GM12878 (cell line): ENCODE results near the gene PLEKHM2. TPM values are rescaled to one million over a fixed set of nuclear protein-coding genes. Genes with fewer than 3 reads are reported as not detected.

Experiments used
- ATAC-seq: fragments of 200-7000 bp; cut with Tn5 transposase; 3 replicates; pipeline ENCODE4 v1.9.1; 2020; ENCODE audit warnings: mild to moderate bottlenecking, moderate library complexity
- BruUV-seq: library from RNA; stranded (reverse); fragments of 400-500 nt; replicated peaks from 2 replicates; lab custom pipeline; 2021; lab: Mats Ljungman, UMichigan
- CTCF ChIA-PET: fragments of 300-600 bp; sonication (Branson Sonifier 250); formaldehyde crosslinking; extraction: SDS; loops from one replicate; lab custom pipeline; 2021; ENCODE audit warnings: inconsistent platforms; lab: Yijun Ruan, JAX
- POLR2A ChIA-PET: fragments of 350-600 bp; formaldehyde crosslinking; extraction: SDS; loops from one replicate; lab custom pipeline; 2021; ENCODE audit warnings: inconsistent platforms; lab: Charles Lee
- RAD21 ChIA-PET: fragments of 300-600 bp; sonication (Branson Sonifier 250); formaldehyde crosslinking; loops from one replicate; lab custom pipeline; 2023; ENCODE audit warnings: antibody characterized with exemption; ENCODE audit not compliant: unreplicated experiment; lab: Charles Lee
- SMC1A ChIA-PET: fragments of 300-600 bp; sonication (Branson Sonifier 250); formaldehyde crosslinking; loops from one replicate; lab custom pipeline; 2023; ENCODE audit not compliant: unreplicated experiment, uncharacterized antibody; lab: Charles Lee
- DNase-seq: peaks from one replicate; pipeline ENCODE4 v3.0.0-alpha.2; 2011; ENCODE audit warnings: low read depth, low spot score
- FAIRE-seq: peaks from 3 replicates; lab custom pipeline; 2011; peaks lifted over from hg19 to GRCh38; lab: Jason Lieb, UNC
- H2AFZ ChIP-seq: 2 replicates; pipeline ENCODE4 v1.6.0; 2011; ENCODE audit warnings: low read depth, low read length, control low read depth; ENCODE audit not compliant: control insufficient read depth
- H3K27ac ChIP-seq: 2 replicates; pipeline ENCODE4 v1.5.1; 2011; ENCODE audit warnings: control low read depth; ENCODE audit not compliant: control insufficient read depth, insufficient read depth
- H3K27me3 ChIP-seq, 2 experiments: replicated peaks in 1 of 2; 2 replicates each; pipeline versions ENCODE4 v1.6.0 to v1.6.1; 2011; ENCODE audit warnings: low read length in 1 of 2; ENCODE audit not compliant: control insufficient read depth in 2 of 2, insufficient read depth in 2 of 2
- H3K36me3 ChIP-seq, 2 experiments: 2 replicates each; pipeline ENCODE4 v1.5.1; 2011; ENCODE audit warnings: low read length in 1 of 2; ENCODE audit not compliant: control insufficient read depth in 2 of 2, insufficient read depth in 2 of 2
- H3K4me1 ChIP-seq: 2 replicates; pipeline ENCODE4 v1.6.1; 2011; ENCODE audit warnings: mild to moderate bottlenecking, low read length, moderate library complexity, mixed read lengths; ENCODE audit not compliant: control insufficient read depth, insufficient read depth
- H3K4me2 ChIP-seq: 2 replicates; pipeline ENCODE4 v1.6.0; 2011; ENCODE audit warnings: control low read depth; ENCODE audit not compliant: control insufficient read depth, insufficient read depth
- H3K4me3 ChIP-seq: fragments of 200-600 bp; sonication (generic); 2 replicates; pipeline ENCODE4 v1.5.1; 2016
- H3K79me2 ChIP-seq: 2 replicates; pipeline ENCODE4 v1.6.0; 2011; ENCODE audit warnings: low read length; ENCODE audit not compliant: control insufficient read depth, insufficient read depth
- H3K9ac ChIP-seq: 2 replicates; pipeline ENCODE4 v1.8.0; 2011; ENCODE audit warnings: low read length, control low read depth, mixed read lengths; ENCODE audit not compliant: control insufficient read depth, insufficient read depth
- H3K9me3 ChIP-seq: replicated peaks from 3 replicates; pipeline ENCODE4 v1.5.1; 2011; ENCODE audit warnings: mild to moderate bottlenecking, low read length; ENCODE audit not compliant: control insufficient read depth, insufficient read depth
- H4K20me1 ChIP-seq: 2 replicates; pipeline ENCODE4 v1.6.0; 2011; ENCODE audit not compliant: control insufficient read depth, insufficient read depth
- CEBPB ChIP-seq, 2 experiments: fragments of 150-350 bp in 1 of 2; IDR thresholded peaks; 2 replicates each; pipeline ENCODE4 v1.6.1; 2012 to 2014; ENCODE audit warnings: low read depth in 2 of 2, low read length in 2 of 2, borderline replicate concordance in 1 of 2, inconsistent platforms in 1 of 2
- IKZF1 ChIP-seq: fragments of 450-650 bp; conservative IDR thresholded peaks from 2 replicates; pipeline ENCODE4 v1.6.1; 2017; ENCODE audit warnings: antibody characterized with exemption, mild to moderate bottlenecking
- IRF3 ChIP-seq: fragments of 450-650 bp; IDR thresholded peaks from 2 replicates; pipeline ENCODE4 v1.6.1; 2014; ENCODE audit warnings: mild to moderate bottlenecking
- PBX3 ChIP-seq: IDR thresholded peaks from 2 replicates; pipeline ENCODE4 v1.6.1; 2011; ENCODE audit warnings: mild to moderate bottlenecking, low read depth, low read length, moderate library complexity; ENCODE audit not compliant: insufficient replicate concordance
- WGBS: methylation state at CpG from one replicate; pipeline ENCODE4 v1.1.6; 2016; ENCODE audit warnings: low lambda C conversion rate; ENCODE audit not compliant: insufficient replicate concordance, insufficient coverage; ENCODE audit errors: missing lambda C conversion rate; 5-methylcytosine and 5-hydroxymethylcytosine counted together
- in situ Hi-C: fragments of 300-500 bp; cut with MboI; formaldehyde crosslinking; loops from 9 replicates; pipeline ENCODE4 v1.14.3; 2018; ENCODE audit warnings: mixed read lengths
- intact Hi-C: fragments of 100-400 bp; cut with micrococcal nuclease; formaldehyde crosslinking; loops from one replicate; pipeline ENCODE4 v1.14.2; 2022; ENCODE audit not compliant: unreplicated experiment
- polyA plus RNA-seq, 11 experiments: library from polyadenylated mRNA; depleted of rRNA in 4 of 11; unstranded in 6 of 11; stranded (reverse) in 5 of 11; fragments of >200 nt; fragmentation: Nextera tagmentation in 4 of 11; fragmentation: Illumina TruSeq in 1 of 11; extraction: Ambion mirVana in 4 of 11; extraction: Trizol in 1 of 11; gene quantifications; 1 replicate in 1 of 11; 2 replicates in 10 of 11; pipeline versions ENCODE4 v1.2.1 to v1.2.3, GENCODE V29; 2011 to 2016; ENCODE audit warnings: inconsistent platforms in 2 of 11, missing spikeins in 2 of 11, low read depth in 1 of 11
- total RNA-seq, 4 experiments: library from RNA; depleted of rRNA in 3 of 4; stranded (reverse); fragments of >200 nt in 3 of 4; fragmentation: Illumina TruSeq in 1 of 4; extraction: Trizol in 1 of 4; gene quantifications; 2 replicates each; pipeline versions ENCODE4 v1.2.1 to v1.2.3, GENCODE V29; 2013 to 2021

Gene PLEKHM2
- total and polyA plus RNA-seq, 10 of the 15 experiments (the other 5 are each of a cell fraction or from before 2014, with no cell fraction given): 0.37 to 55.2 (median 19.3) TPM

- ATAC-seq (no peak), FAIRE-seq (no peak), DNase-seq (no peak)
- Histone ChIP-seq H3K4me3 (no peak overlapping the region), H3K27me3 (no peaks in the 10 kb centered on the region), H3K9ac (no peak overlapping the region), H3K9me3 (no peaks in the 10 kb centered on the region; the same call in 2 of the 3 replicates), H3K4me2 (no peak overlapping the region), H3K79me2 (peaks cover 9% of the 10 kb centered on the region), H4K20me1 (no peaks in the 10 kb centered on the region), H2AFZ (no peak overlapping the region), H3K4me1 (no peaks in the 10 kb centered on the region), H3K36me3 (peaks cover 6 to 7% of the 10 kb centered on the region in 2 experiments), H3K27ac (no peak overlapping the region)
- no TSS peak for BruUV-seq
- TF ChIP-seq CEBPB (IDR thresholded peaks at IDR 0.05; ENCODE audit: borderline replicate concordance in 1 of 2, low read depth in 2 of 2, low read length in 2 of 2) (no peak), IKZF1 (no peak)
- intact Hi-C loops (no loop called here), in situ Hi-C loops (no loop called here)
- ChIA-PET CTCF (interaction anchor here (0.7 kb wide), 1 partner anchor 10 kb away, joined by 3 read pairs; no protein-coding TSS in a partner anchor), POLR2A (no interaction called here), SMC1A (interaction anchor here (3.8 kb wide), 1 partner anchor 10 kb away, joined by 20 read pairs; no protein-coding TSS in a partner anchor), RAD21 (no interaction called here)
- 96% methylated on average over 7 of the region's 7 CpGs for WGBS
Observed at GRCh38 chr1:15706751-15707150, 22.6 kb downstream of the PLEKHM2 start.

GRCh38 chr1:15707239-15707925, 23.3 kb downstream of the PLEKHM2 start:
- H3K79me2 ChIP-seq: peaks cover 7% of the 10 kb centered on the region
- SMC1A ChIA-PET: interaction anchor here (1.6 to 3.8 kb wide), 2 partner anchors 11 to 77 kb away, joined by 3 to 20 read pairs; no protein-coding TSS in a partner anchor
- 91% methylated on average over 8 of the region's 8 CpGs for WGBS

More at GRCh38 chr1:15707239-15707925, 23.3 kb downstream of the PLEKHM2 start:
- H4K20me1 ChIP-seq: no peaks in the 10 kb centered on the region
- DNase-seq (no peak), FAIRE-seq (no peak), ATAC-seq (no peak)
- H2AFZ ChIP-seq: no peak overlapping the region
- no peak overlapping the region for H3K27ac ChIP-seq
- TF ChIP-seq IRF3 (no peak), PBX3 (no peak)
- RAD21 ChIA-PET: no interaction called here
- no peaks in the 10 kb centered on the region; the same call in 2 of the 3 replicates for H3K9me3 ChIP-seq
- no peaks in the 10 kb centered on the region for H3K4me1 ChIP-seq
- H3K4me3 ChIP-seq: no peak overlapping the region
- intact Hi-C loops: no loop called here
- peaks cover 4 to 7% of the 10 kb centered on the region in 2 experiments for H3K36me3 ChIP-seq
- CTCF ChIA-PET: interaction anchor here (0.7 kb wide), 1 partner anchor 11 kb away, joined by 3 read pairs; no protein-coding TSS in a partner anchor
- no TSS peak for BruUV-seq
- in situ Hi-C loops: no loop called here
- H3K27me3 ChIP-seq: no peaks in the 10 kb centered on the region
- no peak overlapping the region for H3K4me2 ChIP-seq
- POLR2A ChIA-PET: interaction anchor here (1.1 kb wide), 1 partner anchor 10 kb away, joined by 5 read pairs; no protein-coding TSS in a partner anchor
- H3K9ac ChIP-seq: no peak overlapping the region
